Measurements from ENCODE around the gene ADCY9. TPM values are rescaled to one million over a fixed set of nuclear protein-coding genes. Genes with fewer than 3 reads are reported as not detected.

The ADCY9 gene
- total RNA-seq, 1 experiment from 2014 or later = 11.5 TPM

DNA sequence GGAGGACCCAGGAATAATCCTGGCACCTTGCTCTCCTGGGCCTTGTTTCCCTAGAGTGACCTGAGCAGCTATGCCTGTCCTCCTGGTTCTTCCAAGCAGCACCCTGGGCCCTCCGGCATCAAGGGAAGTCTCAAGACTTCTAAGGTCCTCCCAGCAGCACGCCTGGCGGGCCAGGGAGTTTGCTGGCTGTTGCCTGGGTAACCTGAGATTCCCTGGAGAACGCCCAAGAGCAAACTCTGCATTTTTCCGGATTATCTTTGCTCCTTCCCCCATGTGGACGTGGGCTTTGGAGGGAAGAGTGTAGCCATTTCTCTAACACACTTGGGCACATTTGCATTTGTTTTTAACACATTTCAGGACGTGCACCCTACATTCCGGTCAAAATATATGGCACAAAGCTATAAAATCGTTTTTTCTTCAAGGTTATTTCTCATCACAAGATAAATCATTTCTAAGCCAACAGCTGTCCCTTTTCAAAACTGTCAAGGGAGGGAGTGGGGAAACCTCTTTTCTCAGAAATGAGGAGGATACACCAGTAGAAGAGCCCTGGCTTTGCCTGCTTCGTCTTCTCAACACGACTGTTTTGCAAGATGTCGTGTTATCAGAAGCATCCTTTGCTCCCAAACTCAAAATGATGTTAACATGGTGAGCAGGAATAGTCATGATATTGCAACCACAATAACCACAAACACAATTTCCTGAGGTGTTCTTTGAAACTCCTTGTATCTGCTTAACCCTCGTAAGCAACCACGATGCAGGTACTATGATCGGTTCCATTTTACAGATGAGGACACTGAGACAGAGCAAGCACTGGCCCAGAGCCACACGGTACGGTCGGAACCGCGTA, 116.5 kb downstream of the ADCY9 start:
- ChIA-PET POLR2A (no interaction called here), CTCF (interaction anchor here (3.8 kb wide), 1 partner anchor 254 kb away, joined by 10 read pairs; no protein-coding TSS in a partner anchor)
- TF ChIP-seq HMGA2 (CRISPR knock-in tag; IDR thresholded peaks at IDR 0.05) = no peak
- TF ChIP-seq, protein P1, sequence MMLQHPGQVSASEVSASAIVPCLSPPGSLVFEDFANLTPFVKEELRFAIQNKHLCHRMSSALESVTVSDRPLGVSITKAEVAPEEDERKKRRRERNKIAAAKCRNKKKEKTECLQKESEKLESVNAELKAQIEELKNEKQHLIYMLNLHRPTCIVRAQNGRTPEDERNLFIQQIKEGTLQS (CRISPR knock-in tag; conservative IDR thresholded peaks at IDR 0.05) = no peak
- TF ChIP-seq ZNF671 (CRISPR knock-in tag; IDR thresholded peaks at IDR 0.05) = no peak
- TF ChIP-seq, protein P2, sequence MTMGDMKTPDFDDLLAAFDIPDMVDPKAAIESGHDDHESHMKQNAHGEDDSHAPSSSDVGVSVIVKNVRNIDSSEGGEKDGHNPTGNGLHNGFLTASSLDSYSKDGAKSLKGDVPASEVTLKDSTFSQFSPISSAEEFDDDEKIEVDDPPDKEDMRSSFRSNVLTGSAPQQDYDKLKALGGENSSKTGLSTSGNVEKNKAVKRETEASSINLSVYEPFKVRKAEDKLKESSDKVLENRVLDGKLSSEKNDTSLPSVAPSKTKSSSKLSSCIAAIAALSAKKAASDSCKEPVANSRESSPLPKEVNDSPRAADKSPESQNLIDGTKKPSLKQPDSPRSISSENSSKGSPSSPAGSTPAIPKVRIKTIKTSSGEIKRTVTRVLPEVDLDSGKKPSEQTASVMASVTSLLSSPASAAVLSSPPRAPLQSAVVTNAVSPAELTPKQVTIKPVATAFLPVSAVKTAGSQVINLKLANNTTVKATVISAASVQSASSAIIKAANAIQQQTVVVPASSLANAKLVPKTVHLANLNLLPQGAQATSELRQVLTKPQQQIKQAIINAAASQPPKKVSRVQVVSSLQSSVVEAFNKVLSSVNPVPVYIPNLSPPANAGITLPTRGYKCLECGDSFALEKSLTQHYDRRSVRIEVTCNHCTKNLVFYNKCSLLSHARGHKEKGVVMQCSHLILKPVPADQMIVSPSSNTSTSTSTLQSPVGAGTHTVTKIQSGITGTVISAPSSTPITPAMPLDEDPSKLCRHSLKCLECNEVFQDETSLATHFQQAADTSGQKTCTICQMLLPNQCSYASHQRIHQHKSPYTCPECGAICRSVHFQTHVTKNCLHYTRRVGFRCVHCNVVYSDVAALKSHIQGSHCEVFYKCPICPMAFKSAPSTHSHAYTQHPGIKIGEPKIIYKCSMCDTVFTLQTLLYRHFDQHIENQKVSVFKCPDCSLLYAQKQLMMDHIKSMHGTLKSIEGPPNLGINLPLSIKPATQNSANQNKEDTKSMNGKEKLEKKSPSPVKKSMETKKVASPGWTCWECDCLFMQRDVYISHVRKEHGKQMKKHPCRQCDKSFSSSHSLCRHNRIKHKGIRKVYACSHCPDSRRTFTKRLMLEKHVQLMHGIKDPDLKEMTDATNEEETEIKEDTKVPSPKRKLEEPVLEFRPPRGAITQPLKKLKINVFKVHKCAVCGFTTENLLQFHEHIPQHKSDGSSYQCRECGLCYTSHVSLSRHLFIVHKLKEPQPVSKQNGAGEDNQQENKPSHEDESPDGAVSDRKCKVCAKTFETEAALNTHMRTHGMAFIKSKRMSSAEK (CRISPR knock-in tag; IDR thresholded peaks at IDR 0.05; ENCODE audit: borderline replicate concordance) = no peak
- TF ChIP-seq, protein P3, sequence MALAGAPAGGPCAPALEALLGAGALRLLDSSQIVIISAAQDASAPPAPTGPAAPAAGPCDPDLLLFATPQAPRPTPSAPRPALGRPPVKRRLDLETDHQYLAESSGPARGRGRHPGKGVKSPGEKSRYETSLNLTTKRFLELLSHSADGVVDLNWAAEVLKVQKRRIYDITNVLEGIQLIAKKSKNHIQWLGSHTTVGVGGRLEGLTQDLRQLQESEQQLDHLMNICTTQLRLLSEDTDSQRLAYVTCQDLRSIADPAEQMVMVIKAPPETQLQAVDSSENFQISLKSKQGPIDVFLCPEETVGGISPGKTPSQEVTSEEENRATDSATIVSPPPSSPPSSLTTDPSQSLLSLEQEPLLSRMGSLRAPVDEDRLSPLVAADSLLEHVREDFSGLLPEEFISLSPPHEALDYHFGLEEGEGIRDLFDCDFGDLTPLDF (CRISPR knock-in tag; IDR thresholded peaks at IDR 0.05) = no peak
- no peak for TF ChIP-seq TP53 (CRISPR knock-in tag; IDR thresholded peaks at IDR 0.05)
- TF ChIP-seq FOXK1 (CRISPR knock-in tag; IDR thresholded peaks at IDR 0.05) = no peak
- TF ChIP-seq, protein P4, sequence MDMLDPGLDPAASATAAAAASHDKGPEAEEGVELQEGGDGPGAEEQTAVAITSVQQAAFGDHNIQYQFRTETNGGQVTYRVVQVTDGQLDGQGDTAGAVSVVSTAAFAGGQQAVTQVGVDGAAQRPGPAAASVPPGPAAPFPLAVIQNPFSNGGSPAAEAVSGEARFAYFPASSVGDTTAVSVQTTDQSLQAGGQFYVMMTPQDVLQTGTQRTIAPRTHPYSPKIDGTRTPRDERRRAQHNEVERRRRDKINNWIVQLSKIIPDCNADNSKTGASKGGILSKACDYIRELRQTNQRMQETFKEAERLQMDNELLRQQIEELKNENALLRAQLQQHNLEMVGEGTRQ (CRISPR knock-in tag; IDR thresholded peaks at IDR 0.05) = no peak
- TF ChIP-seq ZNF416 (CRISPR knock-in tag; IDR thresholded peaks at IDR 0.05) = no peak
- TF ChIP-seq, protein P5, sequence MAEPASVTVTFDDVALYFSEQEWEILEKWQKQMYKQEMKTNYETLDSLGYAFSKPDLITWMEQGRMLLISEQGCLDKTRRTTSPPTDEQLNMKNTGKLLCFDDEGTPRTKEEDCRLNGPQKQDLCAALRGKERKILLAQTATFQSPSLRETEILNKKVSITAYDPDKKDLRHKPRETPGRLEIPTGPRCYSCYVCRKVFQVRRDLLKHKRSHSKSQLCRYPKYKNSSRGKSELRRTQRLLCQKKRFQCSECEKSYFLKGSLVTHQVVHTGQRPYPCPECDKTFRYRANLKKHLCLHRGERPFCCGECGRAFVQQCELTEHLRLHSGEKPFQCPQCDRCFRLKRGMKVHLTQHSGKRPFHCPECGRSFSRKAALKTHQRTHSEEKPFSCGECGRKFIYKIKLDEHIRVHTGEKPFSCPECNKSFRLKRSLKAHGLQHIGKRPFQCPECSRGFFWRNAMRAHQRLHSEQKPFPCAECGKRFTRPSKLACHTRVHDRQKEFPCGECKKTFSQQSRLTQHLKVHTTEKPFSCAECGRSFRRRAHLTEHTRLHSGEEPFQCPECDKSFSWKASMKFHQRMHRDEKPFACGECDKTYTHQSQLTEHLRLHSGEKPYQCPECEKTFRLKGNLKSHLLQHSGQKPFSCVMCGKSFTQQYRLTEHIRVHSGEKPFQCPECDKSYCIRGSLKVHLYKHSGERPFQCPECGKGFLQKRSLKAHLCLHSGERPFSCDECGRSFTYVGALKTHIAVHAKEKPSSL (CRISPR knock-in tag; conservative IDR thresholded peaks at IDR 0.05) = no peak
- TF ChIP-seq, protein P6, sequence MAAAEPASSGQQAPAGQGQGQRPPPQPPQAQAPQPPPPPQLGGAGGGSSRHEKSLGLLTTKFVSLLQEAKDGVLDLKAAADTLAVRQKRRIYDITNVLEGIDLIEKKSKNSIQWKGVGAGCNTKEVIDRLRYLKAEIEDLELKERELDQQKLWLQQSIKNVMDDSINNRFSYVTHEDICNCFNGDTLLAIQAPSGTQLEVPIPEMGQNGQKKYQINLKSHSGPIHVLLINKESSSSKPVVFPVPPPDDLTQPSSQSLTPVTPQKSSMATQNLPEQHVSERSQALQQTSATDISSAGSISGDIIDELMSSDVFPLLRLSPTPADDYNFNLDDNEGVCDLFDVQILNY (CRISPR knock-in tag; IDR thresholded peaks at IDR 0.05) = no peak
- TF ChIP-seq SMAD4 (CRISPR knock-in tag; IDR thresholded peaks at IDR 0.05) = no peak
- ATAC-seq (peak; percentile 57), DNase-seq (ENCODE audit: low spot score) (peak; percentile 35)
- Mint-ChIP-seq H3K4me3 (no peak overlapping the region), H3K36me3 (no peaks in the 10 kb centered on the region), H3K27ac (peak overlapping the region; percentile 67), H3K27me3 (ENCODE audit: low read depth) (no peaks in the 10 kb centered on the region), H3K9me3 (no peaks in the 10 kb centered on the region), H3K4me1 (peaks cover 20% of the 10 kb centered on the region)

DNA sequence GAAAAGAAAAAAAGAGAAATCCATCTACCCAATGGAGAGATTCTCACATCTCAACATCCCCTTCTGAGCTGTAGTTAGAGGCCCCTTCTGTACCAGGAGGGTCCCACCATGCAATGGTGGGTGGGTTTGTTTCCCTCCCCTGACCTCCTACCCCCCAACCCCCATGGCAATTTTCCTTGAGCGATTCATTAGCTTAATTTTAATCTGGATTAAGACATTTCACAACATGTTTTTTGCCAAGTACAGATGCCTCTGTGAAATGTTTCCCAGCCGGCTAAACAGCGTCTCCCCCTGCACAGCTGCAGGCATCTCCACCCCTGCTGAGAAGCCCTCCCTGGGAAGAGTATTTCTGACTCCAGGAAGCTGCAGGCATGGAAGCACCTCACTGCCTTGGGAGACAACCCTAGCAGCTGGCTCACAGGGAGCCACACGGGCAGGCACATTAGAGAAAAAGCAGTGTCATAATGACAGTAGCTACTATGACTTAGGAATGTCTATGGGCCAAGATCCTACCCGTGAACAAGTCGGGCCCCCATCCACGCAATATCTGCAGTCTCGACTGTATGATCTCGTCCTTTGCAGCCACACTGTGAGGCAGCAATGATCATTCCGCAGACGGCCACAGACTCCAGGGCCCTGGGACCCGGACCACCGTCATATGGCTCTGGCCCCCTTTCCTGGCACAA, 117.3 kb downstream of the ADCY9 start:
- DNase-seq (ENCODE audit: low spot score) (no peak), ATAC-seq (peak; percentile 26)
- no peak overlapping the region for H3K4me3 Mint-ChIP-seq
- POLR2A ChIA-PET = interaction anchor here (0.6 kb wide), 1 partner anchor 142 kb away, joined by 3 read pairs; no protein-coding TSS in a partner anchor
- CTCF ChIA-PET = interaction anchor here (0.6 to 3.8 kb wide), 4 partner anchors 48 to 255 kb away, joined by 3 to 10 read pairs (median 4); no protein-coding TSS in a partner anchor
- no peaks in the 10 kb centered on the region for H3K27me3 Mint-ChIP-seq (ENCODE audit: low read depth)
- H3K4me1 Mint-ChIP-seq = peaks cover 16% of the 10 kb centered on the region
- peak overlapping the region; percentile 65 for H3K27ac Mint-ChIP-seq
- no peaks in the 10 kb centered on the region for H3K36me3 Mint-ChIP-seq
- no peaks in the 10 kb centered on the region for H3K9me3 Mint-ChIP-seq
- peak; percentile 62; the same call in 1 of the 2 replicates for TF ChIP-seq ZNF423 (CRISPR knock-in tag; IDR thresholded peaks at IDR 0.05)
- TF ChIP-seq, protein P7, sequence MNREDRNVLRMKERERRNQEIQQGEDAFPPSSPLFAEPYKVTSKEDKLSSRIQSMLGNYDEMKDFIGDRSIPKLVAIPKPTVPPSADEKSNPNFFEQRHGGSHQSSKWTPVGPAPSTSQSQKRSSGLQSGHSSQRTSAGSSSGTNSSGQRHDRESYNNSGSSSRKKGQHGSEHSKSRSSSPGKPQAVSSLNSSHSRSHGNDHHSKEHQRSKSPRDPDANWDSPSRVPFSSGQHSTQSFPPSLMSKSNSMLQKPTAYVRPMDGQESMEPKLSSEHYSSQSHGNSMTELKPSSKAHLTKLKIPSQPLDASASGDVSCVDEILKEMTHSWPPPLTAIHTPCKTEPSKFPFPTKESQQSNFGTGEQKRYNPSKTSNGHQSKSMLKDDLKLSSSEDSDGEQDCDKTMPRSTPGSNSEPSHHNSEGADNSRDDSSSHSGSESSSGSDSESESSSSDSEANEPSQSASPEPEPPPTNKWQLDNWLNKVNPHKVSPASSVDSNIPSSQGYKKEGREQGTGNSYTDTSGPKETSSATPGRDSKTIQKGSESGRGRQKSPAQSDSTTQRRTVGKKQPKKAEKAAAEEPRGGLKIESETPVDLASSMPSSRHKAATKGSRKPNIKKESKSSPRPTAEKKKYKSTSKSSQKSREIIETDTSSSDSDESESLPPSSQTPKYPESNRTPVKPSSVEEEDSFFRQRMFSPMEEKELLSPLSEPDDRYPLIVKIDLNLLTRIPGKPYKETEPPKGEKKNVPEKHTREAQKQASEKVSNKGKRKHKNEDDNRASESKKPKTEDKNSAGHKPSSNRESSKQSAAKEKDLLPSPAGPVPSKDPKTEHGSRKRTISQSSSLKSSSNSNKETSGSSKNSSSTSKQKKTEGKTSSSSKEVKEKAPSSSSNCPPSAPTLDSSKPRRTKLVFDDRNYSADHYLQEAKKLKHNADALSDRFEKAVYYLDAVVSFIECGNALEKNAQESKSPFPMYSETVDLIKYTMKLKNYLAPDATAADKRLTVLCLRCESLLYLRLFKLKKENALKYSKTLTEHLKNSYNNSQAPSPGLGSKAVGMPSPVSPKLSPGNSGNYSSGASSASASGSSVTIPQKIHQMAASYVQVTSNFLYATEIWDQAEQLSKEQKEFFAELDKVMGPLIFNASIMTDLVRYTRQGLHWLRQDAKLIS (CRISPR knock-in tag; IDR thresholded peaks at IDR 0.05; ENCODE audit: borderline replicate concordance) = no peak
- TF ChIP-seq, protein P8, sequence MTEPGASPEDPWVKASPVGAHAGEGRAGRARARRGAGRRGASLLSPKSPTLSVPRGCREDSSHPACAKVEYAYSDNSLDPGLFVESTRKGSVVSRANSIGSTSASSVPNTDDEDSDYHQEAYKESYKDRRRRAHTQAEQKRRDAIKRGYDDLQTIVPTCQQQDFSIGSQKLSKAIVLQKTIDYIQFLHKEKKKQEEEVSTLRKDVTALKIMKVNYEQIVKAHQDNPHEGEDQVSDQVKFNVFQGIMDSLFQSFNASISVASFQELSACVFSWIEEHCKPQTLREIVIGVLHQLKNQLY (CRISPR knock-in tag; IDR thresholded peaks at IDR 0.05) = no peak
- TF ChIP-seq ZBTB21 (CRISPR knock-in tag; IDR thresholded peaks at IDR 0.05; ENCODE audit: borderline replicate concordance) = no peak
